SK-N-SH treated with all-trans-retinoic acid at 6 μM for 48 hours (cell line): ENCODE data around the gene ADPRHL1.

ENCODE experiments used
- BACH2 ChIP-seq: fragments of 250-450 bp; sonication (Bioruptor Pico); IDR thresholded peaks from 2 replicates; pipeline ENCODE4 v1.9.0; 2021; ENCODE audit warnings: mild to moderate bottlenecking, borderline replicate concordance
- CSDC2 ChIP-seq: fragments of 250-450 bp; sonication (Bioruptor Pico); IDR thresholded peaks from 2 replicates; pipeline ENCODE4 v1.5.0; 2020; ENCODE audit warnings: mild to moderate bottlenecking, moderate library complexity
- PPARA ChIP-seq: fragments of 250-450 bp; sonication (Bioruptor Pico); IDR thresholded peaks from 2 replicates; pipeline ENCODE4 v1.5.0; 2020; ENCODE audit warnings: mild to moderate bottlenecking, borderline replicate concordance
- TCF4 ChIP-seq: fragments of 250-450 bp; sonication (Bioruptor Pico); IDR thresholded peaks from 2 replicates; pipeline ENCODE4 v1.8.0; 2021; ENCODE audit warnings: mild to moderate bottlenecking, moderate library complexity, borderline replicate concordance
- TOX ChIP-seq: fragments of 250-450 bp; sonication (Bioruptor Pico); IDR thresholded peaks from 2 replicates; pipeline ENCODE4 v1.8.0; 2021; ENCODE audit warnings: mild to moderate bottlenecking, moderate library complexity, borderline replicate concordance
- ZFP3 ChIP-seq: fragments of 250-450 bp; sonication (Bioruptor Pico); IDR thresholded peaks from 2 replicates; pipeline ENCODE4 v1.5.0; 2020; ENCODE audit warnings: mild to moderate bottlenecking, moderate library complexity
- ZFP30 ChIP-seq: fragments of 450-650 bp; formaldehyde crosslinking; IDR thresholded peaks from 2 replicates; pipeline ENCODE4 v1.5.0; 2022; ENCODE audit warnings: mild to moderate bottlenecking, moderate library complexity
- ZNF565 ChIP-seq: fragments of 450-650 bp; formaldehyde crosslinking; conservative IDR thresholded peaks from 2 replicates; pipeline ENCODE4 v1.5.0; 2020; ENCODE audit warnings: low read depth, mild to moderate bottlenecking, moderate library complexity
- TF ChIP-seq, protein P1 (sequence below): fragments of 250-450 bp; sonication (Bioruptor Pico); IDR thresholded peaks from 2 replicates; pipeline ENCODE4 v1.5.1; 2020; ENCODE audit warnings: low read depth, mild to moderate bottlenecking, moderate library complexity

DNA sequence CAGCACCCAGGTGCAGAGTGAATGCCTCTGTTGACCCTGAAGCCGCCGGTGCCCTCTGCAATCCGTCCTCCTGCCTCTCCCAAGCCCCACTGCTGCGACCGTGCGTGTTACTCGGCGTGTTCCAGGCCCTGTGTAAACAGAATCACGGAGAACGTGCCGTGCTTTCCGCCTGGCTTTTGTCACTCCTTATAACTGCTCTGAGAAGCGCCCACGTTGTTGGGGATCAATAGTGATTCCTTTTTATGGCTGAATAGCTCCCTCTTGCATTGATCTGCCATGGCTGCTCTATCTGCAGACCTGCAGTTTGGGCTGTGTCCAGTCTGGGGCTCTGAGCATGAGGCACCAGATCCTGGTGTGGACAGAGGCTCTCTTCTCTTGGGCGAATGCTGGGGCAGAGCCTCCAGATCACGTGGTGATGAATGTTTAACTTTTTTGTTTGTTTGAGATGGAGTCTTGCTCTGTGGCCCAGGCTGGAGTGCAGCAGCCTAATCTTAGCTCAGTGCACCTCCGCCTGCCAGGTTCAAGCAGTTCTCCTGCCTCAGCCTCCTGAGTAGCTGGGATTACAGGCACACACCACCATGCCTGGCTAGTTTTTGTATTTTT lies 15.8 kb downstream of the ADPRHL1 start:
- TF ChIP-seq CSDC2 (no peak), ZNF565 (CRISPR knock-in tag) (no peak), TCF4 (CRISPR knock-in tag) (no peak), ZFP3 (CRISPR knock-in tag) (no peak), BACH2 (CRISPR knock-in tag) (no peak), TOX (CRISPR knock-in tag) (no peak), PPARA (CRISPR knock-in tag) (no peak), ZFP30 (CRISPR knock-in tag) (no peak)
- TF ChIP-seq, protein P1, sequence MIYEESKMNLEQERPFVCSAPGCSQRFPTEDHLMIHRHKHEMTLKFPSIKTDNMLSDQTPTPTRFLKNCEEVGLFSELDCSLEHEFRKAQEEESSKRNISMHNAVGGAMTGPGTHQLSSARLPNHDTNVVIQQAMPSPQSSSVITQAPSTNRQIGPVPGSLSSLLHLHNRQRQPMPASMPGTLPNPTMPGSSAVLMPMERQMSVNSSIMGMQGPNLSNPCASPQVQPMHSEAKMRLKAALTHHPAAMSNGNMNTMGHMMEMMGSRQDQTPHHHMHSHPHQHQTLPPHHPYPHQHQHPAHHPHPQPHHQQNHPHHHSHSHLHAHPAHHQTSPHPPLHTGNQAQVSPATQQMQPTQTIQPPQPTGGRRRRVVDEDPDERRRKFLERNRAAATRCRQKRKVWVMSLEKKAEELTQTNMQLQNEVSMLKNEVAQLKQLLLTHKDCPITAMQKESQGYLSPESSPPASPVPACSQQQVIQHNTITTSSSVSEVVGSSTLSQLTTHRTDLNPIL = no peak
